ENCODE measurements around the gene DIDO1.
A peak's percentile ranks its signal among the peaks of the same experiment; 100 is the strongest.

Gene DIDO1

GRCh38 chr20:62829231-62830230 is 96.8 kb downstream of the DIDO1 start:
- peak; percentile 17 for DNase-seq

DNA sequence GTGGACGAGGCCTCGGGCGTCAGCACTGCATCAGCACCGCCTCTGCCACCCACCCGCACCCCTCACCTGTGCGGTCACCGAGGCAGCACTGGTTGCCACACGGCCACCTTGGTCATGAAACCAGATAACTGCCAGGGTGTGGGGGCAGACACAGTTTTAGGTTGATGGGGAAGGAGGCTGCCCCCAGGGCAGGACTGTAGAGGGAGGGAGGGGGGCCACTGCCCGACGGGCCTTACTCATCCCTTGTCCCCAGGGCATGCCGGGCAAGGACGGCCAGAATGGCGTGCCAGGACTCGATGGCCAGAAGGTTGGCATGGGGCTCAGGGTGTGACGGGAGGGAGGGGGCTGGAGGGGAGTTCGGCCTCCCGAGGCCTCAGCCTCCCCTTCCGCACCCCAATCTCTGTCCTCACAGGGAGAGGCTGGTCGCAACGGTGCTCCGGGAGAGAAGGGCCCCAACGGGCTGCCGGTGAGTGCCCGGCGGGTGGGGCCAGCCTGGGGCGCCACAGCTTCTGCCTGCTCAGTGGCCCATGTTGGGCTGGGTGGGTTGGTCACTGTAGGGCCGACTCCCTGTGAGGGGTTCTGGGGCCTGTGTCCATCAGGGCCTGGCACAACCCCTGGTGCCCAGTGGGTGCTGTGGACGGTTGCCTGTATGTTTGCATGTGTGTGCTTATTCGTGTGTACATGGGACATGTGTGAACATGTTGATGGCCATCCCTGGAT is 97.6 kb downstream of the DIDO1 start:
- peak; percentile 26 for DNase-seq

GRCh38 chr20:62828051-62828450 is 98.3 kb downstream of the DIDO1 start:
- no peak for DNase-seq

All from femur (tissue), 1 donor.